B cell (primary cell): ENCODE data around the gene APPL1. TPM values are rescaled to one million over a fixed set of nuclear protein-coding genes. Genes with fewer than 3 reads are reported as not detected.
A peak's percentile ranks its signal among the peaks of the same experiment; 100 is the strongest.

ENCODE experiments used
- ATAC-seq: fragments of 200-7000 bp; cut with Tn5 transposase; one replicate; pipeline ENCODE4 v1.10.0; 2021; ENCODE audit warnings: low read depth, mild to moderate bottlenecking, moderate number of reproducible peaks, moderate library complexity
- CTCF ChIA-PET: fragments of 350-600 bp; sonication (Branson Sonifier 250); formaldehyde crosslinking; loops from one replicate; lab custom pipeline; 2021; ENCODE audit warnings: antibody characterized with exemption, inconsistent platforms; lab: Charles Lee
- POLR2A ChIA-PET: fragments of 350-600 bp; sonication (Branson Sonifier 250); formaldehyde crosslinking; loops from one replicate; lab custom pipeline; 2021; ENCODE audit warnings: antibody characterized with exemption; lab: Charles Lee
- DNase-seq: peaks from one replicate; pipeline ENCODE4 v3.0.0; 2013
- H2AFZ ChIP-seq: 2 replicates; pipeline ENCODE4 v1.6.1; 2012; ENCODE audit warnings: mild to moderate bottlenecking, low read depth, low read length; ENCODE audit not compliant: insufficient read depth, poor library complexity, severe bottlenecking
- H3K27ac ChIP-seq, 2 donors: 1 replicate in 1 of 2; 2 replicates in 1 of 2; pipeline ENCODE4 v1.5.1; 2012 to 2013; ENCODE audit warnings: low read length in 2 of 2, mild to moderate bottlenecking in 2 of 2, moderate library complexity in 1 of 2
- H3K27me3 ChIP-seq, 4 experiments: fragments of 200-600 bp in 1 of 4; sonication (generic) in 1 of 4; replicated peaks in 1 of 4; 1 replicate in 2 of 4; 2 replicates in 2 of 4; pipeline versions ENCODE4 v1.6.1 to v1.7.0; 2013 to 2016; ENCODE audit warnings: low read length in 3 of 4, mild to moderate bottlenecking in 2 of 4, mixed read lengths in 1 of 4, moderate library complexity in 1 of 4; ENCODE audit not compliant: insufficient read depth in 4 of 4, control insufficient read depth in 3 of 4; ENCODE audit errors: control extremely low read depth in 1 of 4
- H3K36me3 ChIP-seq, 2 experiments: replicated peaks in 1 of 2; 1 replicate in 1 of 2; 2 replicates in 1 of 2; pipeline versions ENCODE4 v1.6.1 to v1.7.1; 2013; ENCODE audit warnings: low read length in 1 of 2; ENCODE audit not compliant: insufficient read depth in 2 of 2, control insufficient read depth in 1 of 2; ENCODE audit errors: control extremely low read depth in 1 of 2, extremely low read depth in 1 of 2
- H3K4me1 ChIP-seq, 2 donors: fragments of 200-600 bp in 1 of 2; sonication (generic) in 1 of 2; 1 replicate in 1 of 2; 2 replicates in 1 of 2; pipeline versions ENCODE4 v1.5.1 to v1.6.1; 2013 to 2017; ENCODE audit warnings: low read length in 2 of 2; ENCODE audit not compliant: control insufficient read depth in 2 of 2, insufficient read depth in 2 of 2
- H3K4me2 ChIP-seq: replicated peaks from 2 replicates; pipeline ENCODE3; 2012; ENCODE audit warnings: mild to moderate bottlenecking, low read depth, low read length; ENCODE audit not compliant: poor library complexity, severe bottlenecking
- H3K4me3 ChIP-seq, 5 experiments: fragments of 200-600 bp in 1 of 5; sonication (generic) in 1 of 5; 1 replicate in 3 of 5; 2 replicates in 2 of 5; pipeline versions ENCODE4 v1.5.1 to v1.7.0; 2011 to 2016; ENCODE audit warnings: low read length in 4 of 5, mild to moderate bottlenecking in 4 of 5, low read depth in 2 of 5, control low read depth in 1 of 5, moderate library complexity in 1 of 5; ENCODE audit not compliant: insufficient read depth in 1 of 5; ENCODE audit errors: control extremely low read depth in 1 of 5, extremely low read depth in 1 of 5
- H3K79me2 ChIP-seq: fragments of 200-600 bp; sonication (generic); one replicate; pipeline ENCODE4 v1.6.0; 2016; ENCODE audit warnings: low read length; ENCODE audit not compliant: control insufficient read depth, insufficient read depth
- H3K9ac ChIP-seq: fragments of 200-600 bp; sonication (generic); 2 replicates; pipeline ENCODE4 v1.6.1; 2017; ENCODE audit warnings: mild to moderate bottlenecking, low read length, moderate library complexity
- H3K9me3 ChIP-seq, 3 donors: one replicate each; pipeline versions ENCODE4 v1.6.1 to v1.7.1; 2013; ENCODE audit warnings: low read length in 2 of 3; ENCODE audit not compliant: control insufficient read depth in 2 of 3, insufficient read depth in 1 of 3; ENCODE audit errors: control extremely low read depth in 1 of 3
- H4K20me1 ChIP-seq: 2 replicates; pipeline ENCODE4 v1.6.0; 2012; ENCODE audit warnings: mild to moderate bottlenecking, low read length; ENCODE audit not compliant: insufficient read depth, control insufficient read depth, poor library complexity, severe bottlenecking
- H3K27ac Mint-ChIP-seq: one replicate; pipeline ENCODE4 v1.8.0; 2021; ENCODE audit warnings: mixed read lengths
- H3K27me3 Mint-ChIP-seq: one replicate; pipeline ENCODE4 v1.8.0; 2021; ENCODE audit warnings: mixed read lengths
- H3K4me1 Mint-ChIP-seq: one replicate; pipeline ENCODE4 v1.8.0; 2021; ENCODE audit warnings: mixed read lengths
- H3K4me3 Mint-ChIP-seq: one replicate; pipeline ENCODE4 v1.8.0; 2021; ENCODE audit warnings: mixed read lengths
- H3K9me3 Mint-ChIP-seq: one replicate; pipeline ENCODE4 v1.8.0; 2022; ENCODE audit warnings: mixed read lengths; ENCODE audit not compliant: insufficient read depth
- CTCF ChIP-seq: fragments of 200-600 bp; IDR thresholded peaks from one replicate; pipeline ENCODE4 v1.8.0; 2022; ENCODE audit warnings: antibody characterized with exemption, mild to moderate bottlenecking
- EZH2 ChIP-seq: IDR thresholded peaks from 2 replicates; pipeline ENCODE4 v1.6.1; 2012; ENCODE audit warnings: borderline replicate concordance, low read depth, mild to moderate bottlenecking, moderate library complexity, low read length; ENCODE audit not compliant: insufficient read depth, poor library complexity, severe bottlenecking
- WGBS: methylation state at CpG from one replicate; pipeline ENCODE4 v1.1.5; 2013; ENCODE audit warnings: missing lambda C conversion rate; ENCODE audit not compliant: insufficient coverage; 5-methylcytosine and 5-hydroxymethylcytosine counted together
- intact Hi-C: fragments of 100-400 bp; cut with micrococcal nuclease; formaldehyde crosslinking; loops from one replicate; pipeline ENCODE4 v1.10.0; 2022
- polyA plus RNA-seq: library from polyadenylated mRNA; depleted of rRNA; stranded (reverse); fragments of >200 nt; gene quantifications from 2 replicates; pipeline ENCODE4 v1.2.3, GENCODE V29; 2012
- total RNA-seq, 2 donors: library from RNA; stranded (reverse); fragments of 120-200 nt in 1 of 2; gene quantifications; 1 replicate in 1 of 2; 2 replicates in 1 of 2; pipeline versions ENCODE4 v1.2.3 to v1.2.4, GENCODE V29; 2013 to 2022

APPL1 gene
- total and polyA plus RNA-seq, 2 donors (not counting 1 experiment from before 2014, with no cell fraction given): 25.5 to 69.5 TPM

DNA sequence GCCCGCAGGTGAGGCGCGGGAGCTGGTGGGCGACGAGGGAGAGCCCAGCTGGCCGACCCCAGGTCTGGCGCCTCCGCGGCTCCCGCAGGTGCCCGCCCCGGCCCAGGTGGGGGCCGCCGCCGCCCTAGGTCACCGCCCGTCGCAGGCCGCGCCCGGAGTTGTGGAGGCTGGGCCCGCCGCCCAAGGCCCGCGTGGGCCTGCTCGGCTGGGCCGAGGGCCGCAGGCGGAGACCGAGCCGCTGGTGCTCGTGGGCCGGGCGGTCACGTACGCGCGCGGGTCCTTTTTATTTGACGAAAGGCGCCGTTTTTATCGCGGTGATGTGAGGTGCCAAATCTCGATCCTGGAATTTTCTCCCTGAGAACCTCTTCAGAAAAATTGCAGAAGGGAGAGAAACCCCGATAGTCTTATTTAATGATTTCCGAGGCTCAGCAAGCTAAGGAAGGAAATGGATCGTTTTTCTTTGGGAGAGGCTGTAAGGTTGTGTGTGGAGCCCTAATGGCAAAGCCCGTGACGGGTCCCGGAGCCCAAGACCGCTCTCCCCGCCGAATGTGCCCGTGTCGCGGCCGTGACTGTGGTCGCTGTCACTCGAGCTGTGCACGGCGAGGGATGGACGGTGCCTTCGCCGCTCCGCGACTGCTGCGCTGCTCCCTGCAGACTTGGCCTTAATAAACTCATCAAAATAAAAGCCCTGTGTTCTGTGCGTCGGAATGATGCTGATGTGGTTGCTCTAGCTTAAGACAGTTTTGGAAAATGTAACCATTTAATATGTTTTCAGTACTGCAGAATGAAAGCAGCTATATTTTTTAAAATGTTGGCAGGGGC, 612 bp downstream of the APPL1 start:
- no peak for TF ChIP-seq CTCF
- TF ChIP-seq EZH2: no peak
- ChIA-PET POLR2A (no interaction called here), CTCF (interaction anchor here (0.6 to 1.5 kb wide), 9 partner anchors 8 to 949 kb away, joined by 3 to 4 read pairs (median 3); no protein-coding TSS in a partner anchor)
- under 1% methylated on average over 56 of the region's 70 CpGs for whole genome bisulfite sequencing
- H4K20me1 ChIP-seq: no peaks in the 10 kb centered on the region
- H3K27ac Mint-ChIP-seq: peak overlapping the region; percentile 90
- peaks cover 42% of the 10 kb centered on the region for H3K4me1 Mint-ChIP-seq
- H3K79me2 ChIP-seq: peaks cover 59% of the 10 kb centered on the region
- H3K36me3 ChIP-seq: peaks cover 0 to 2% of the 10 kb centered on the region in 2 experiments
- no peaks in the 10 kb centered on the region for H3K9me3 ChIP-seq
- peak overlapping the region; percentile 92 for H3K9ac ChIP-seq
- peak overlapping the region; percentile 94 for H2AFZ ChIP-seq
- H3K4me3 ChIP-seq: peak overlapping the region; percentile 65 to 91 (median 69)
- ATAC-seq (peak; percentile 46), DNase-seq (peak; percentile 62)
- H3K4me2 ChIP-seq: peak overlapping the region; percentile 96
- H3K9me3 Mint-ChIP-seq: no peaks in the 10 kb centered on the region
- intact Hi-C loops: loop anchor here (1.0 to 10.0 kb wide), 8 partner anchors 58 to 546 kb away; partner anchors contain the start of genes ARF4, ARHGEF3, DENND6A and SLMAP
- H3K27ac ChIP-seq: peak overlapping the region; percentile 55 to 79
- no peaks in the 10 kb centered on the region for H3K27me3 Mint-ChIP-seq
- H3K4me3 Mint-ChIP-seq: peak overlapping the region; percentile 94
- H3K4me1 ChIP-seq: peaks cover 19 to 25% of the 10 kb centered on the region in 2 donors
- H3K27me3 ChIP-seq: no peaks in the 10 kb centered on the region

DNA sequence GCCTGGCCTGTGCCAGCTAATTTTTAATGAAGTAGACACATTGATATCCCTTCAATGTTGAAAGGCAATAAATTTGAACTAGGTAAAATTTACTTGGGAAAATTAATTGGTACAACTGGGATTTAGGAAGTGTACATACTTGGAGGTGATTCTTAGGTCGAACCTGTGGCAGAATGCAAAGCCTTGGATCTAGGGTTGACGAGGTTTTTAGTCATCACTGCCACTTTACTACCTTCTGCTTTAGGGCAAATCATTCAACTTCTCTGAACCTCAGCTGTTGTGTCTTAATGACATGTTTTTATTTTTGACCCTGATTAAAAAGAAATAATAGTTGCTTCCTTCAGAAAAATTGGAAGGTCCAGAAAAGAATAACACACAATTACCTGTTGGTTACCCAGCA, 2.5 kb downstream of the APPL1 start:
- no peak overlapping the region for H3K4me2 ChIP-seq
- POLR2A ChIA-PET: interaction anchor here (0.7 to 0.8 kb wide), 2 partner anchors 9 to 11 kb away, joined by 3 to 5 read pairs; no protein-coding TSS in a partner anchor

More for the DNA sequence above, 2.5 kb downstream of the APPL1 start:
- peak overlapping the region; percentile 19 for H3K4me3 Mint-ChIP-seq
- H3K4me1 Mint-ChIP-seq: peaks cover 52% of the 10 kb centered on the region
- Histone ChIP-seq H2AFZ (no peak overlapping the region), H3K36me3 (peaks cover 0 to 2% of the 10 kb centered on the region in 2 experiments), H3K27me3 (no peaks in the 10 kb centered on the region), H3K9me3 (no peaks in the 10 kb centered on the region), H3K4me3 (no peak overlapping the region), H3K27ac (no peak overlapping the region), H3K9ac (no peak overlapping the region), H3K4me1 (peaks cover 35% of the 10 kb centered on the region in 2 donors), H4K20me1 (no peaks in the 10 kb centered on the region), H3K79me2 (peaks cover 73% of the 10 kb centered on the region)
- no CpG with 5 or more reads among the region's 2 CpGs for WGBS
- no peaks in the 10 kb centered on the region for H3K9me3 Mint-ChIP-seq
- no peak overlapping the region for H3K27ac Mint-ChIP-seq
- ATAC-seq (no peak), DNase-seq (no peak)
- no peak for TF ChIP-seq CTCF
- TF ChIP-seq EZH2: no peak
- CTCF ChIA-PET: no interaction called here
- no peaks in the 10 kb centered on the region for H3K27me3 Mint-ChIP-seq
- intact Hi-C loops: loop anchor here (10.0 kb wide), 1 partner anchor 325 kb away; the partner anchor contains the start of gene PDE12
